IMR-90 (cell line): ENCODE results near the gene EHHADH. TPM values are rescaled to one million over a fixed set of nuclear protein-coding genes. Genes with fewer than 3 reads are reported as not detected.

ENCODE experiments used
- ATAC-seq: fragments of 200-7000 bp; cut with Tn5 transposase; 2 replicates; pipeline ENCODE4 v1.9.1; 2020; ENCODE audit warnings: low read depth, mild to moderate bottlenecking, moderate library complexity
- BruUV-seq: library from RNA; stranded (reverse); fragments of 400-500 nt; replicated peaks from 2 replicates; lab custom pipeline; 2021; lab: Mats Ljungman, UMichigan
- CTCF ChIA-PET: fragments of 300-600 bp; formaldehyde crosslinking; extraction: SDS; loops from one replicate; lab custom pipeline; 2021; ENCODE audit warnings: antibody characterized with exemption; lab: Yijun Ruan, JAX
- POLR2A ChIA-PET: fragments of 300-600 bp; sonication (Branson Sonifier 250); formaldehyde crosslinking; loops from one replicate; lab custom pipeline; 2022; ENCODE audit warnings: antibody characterized with exemption; ENCODE audit not compliant: unreplicated experiment; lab: Charles Lee
- DNase-seq: peaks from one replicate; pipeline ENCODE4 v3.0.0; 2013
- H2AFZ ChIP-seq: replicated peaks from 2 replicates; pipeline ENCODE3; 2013; ENCODE audit warnings: low read length, mild to moderate bottlenecking; ENCODE audit not compliant: poor library complexity
- H2AK5ac ChIP-seq: 2 replicates; pipeline ENCODE4 v1.6.1; 2013; ENCODE audit warnings: low read depth, low read length, inconsistent platforms
- H2AK9ac ChIP-seq: replicated peaks from 2 replicates; pipeline ENCODE3; 2013; ENCODE audit warnings: mild to moderate bottlenecking, low read depth, low read length, moderate library complexity; ENCODE audit not compliant: poor library complexity
- H2BK120ac ChIP-seq: 2 replicates; pipeline ENCODE4 v1.6.1; 2013; ENCODE audit warnings: low read depth, low read length, inconsistent platforms
- H2BK15ac ChIP-seq: 3 replicates; pipeline ENCODE4 v1.6.1; 2013; ENCODE audit warnings: low read depth, low read length, inconsistent platforms
- H2BK20ac ChIP-seq: 2 replicates; pipeline ENCODE4 v1.6.1; 2013; ENCODE audit warnings: low read depth, mild to moderate bottlenecking, inconsistent platforms, low read length, moderate library complexity
- H2BK5ac ChIP-seq: 2 replicates; pipeline ENCODE4 v1.6.1; 2013; ENCODE audit warnings: mild to moderate bottlenecking, low read depth, low read length, inconsistent platforms; ENCODE audit not compliant: poor library complexity, severe bottlenecking
- H3K14ac ChIP-seq: replicated peaks from 2 replicates; pipeline ENCODE4 v1.6.1; 2013; ENCODE audit warnings: low read depth, low read length, inconsistent platforms
- H3K18ac ChIP-seq: 2 replicates; pipeline ENCODE4 v1.6.1; 2013; ENCODE audit warnings: low read depth, low read length, control low read depth
- H3K23ac ChIP-seq: 2 replicates; pipeline ENCODE4 v1.6.1; 2013; ENCODE audit warnings: low read depth, low read length, inconsistent platforms
- H3K27ac ChIP-seq: 2 replicates; pipeline ENCODE4 v1.5.1; 2013; ENCODE audit warnings: mild to moderate bottlenecking, control low read depth, low read length; ENCODE audit not compliant: insufficient read depth
- H3K27me3 ChIP-seq: 2 replicates; pipeline ENCODE4 v1.6.1; 2013; ENCODE audit warnings: low read length; ENCODE audit not compliant: control insufficient read depth, insufficient read depth
- H3K36me3 ChIP-seq: 2 replicates; pipeline ENCODE4 v1.6.1; 2013; ENCODE audit warnings: low read length, mixed read lengths; ENCODE audit not compliant: control insufficient read depth, insufficient read depth
- H3K4ac ChIP-seq: 2 replicates; pipeline ENCODE4 v1.6.1; 2013; ENCODE audit warnings: low read depth, low read length, inconsistent platforms
- H3K4me1 ChIP-seq: 2 replicates; pipeline ENCODE4 v1.6.1; 2013; ENCODE audit warnings: low read length, mixed read lengths; ENCODE audit not compliant: control insufficient read depth, insufficient read depth
- H3K4me2 ChIP-seq: 2 replicates; pipeline ENCODE4 v1.6.1; 2013; ENCODE audit warnings: low read depth, mild to moderate bottlenecking, control low read depth, low read length, moderate library complexity
- H3K4me3 ChIP-seq: 2 replicates; pipeline ENCODE4 v1.5.1; 2013; ENCODE audit warnings: low read depth, mild to moderate bottlenecking, control low read depth, low read length, moderate library complexity; ENCODE audit not compliant: insufficient read depth
- H3K56ac ChIP-seq: 2 replicates; pipeline ENCODE4 v1.6.1; 2013; ENCODE audit warnings: low read length, inconsistent platforms; ENCODE audit not compliant: insufficient read depth; ENCODE audit errors: extremely low read depth
- H3K79me1 ChIP-seq, 2 experiments: 2 replicates each; pipeline ENCODE4 v1.6.1; 2013; ENCODE audit warnings: low read length in 2 of 2, inconsistent platforms in 1 of 2, low read depth in 1 of 2
- H3K9ac ChIP-seq: 2 replicates; pipeline ENCODE4 v1.6.1; 2013; ENCODE audit warnings: low read depth, low read length, control low read depth
- H3K9me1 ChIP-seq: 2 replicates; pipeline ENCODE4 v1.6.1; 2013; ENCODE audit warnings: low read length, inconsistent platforms; ENCODE audit not compliant: insufficient read depth
- H3K9me3 ChIP-seq: 2 replicates; pipeline ENCODE4 v1.6.1; 2013; ENCODE audit warnings: low read length; ENCODE audit not compliant: control insufficient read depth, insufficient read depth
- H4K20me1 ChIP-seq: 2 replicates; pipeline ENCODE4 v1.6.1; 2013; ENCODE audit warnings: low read length, inconsistent platforms; ENCODE audit not compliant: insufficient read depth
- H4K5ac ChIP-seq: 2 replicates; pipeline ENCODE4 v1.6.1; 2013; ENCODE audit warnings: mild to moderate bottlenecking, low read depth, low read length, control low read depth
- H4K8ac ChIP-seq, 2 experiments: 2 replicates each; pipeline ENCODE4 v1.6.1; 2013; ENCODE audit warnings: low read depth in 2 of 2, low read length in 2 of 2, control low read depth in 1 of 2, inconsistent platforms in 1 of 2
- H4K91ac ChIP-seq: 2 replicates; pipeline ENCODE4 v1.6.1; 2013; ENCODE audit warnings: low read depth, low read length, inconsistent platforms; ENCODE audit not compliant: insufficient read depth
- BHLHE40 ChIP-seq: fragments of 150-350 bp; IDR thresholded peaks from 2 replicates; pipeline ENCODE4 v1.6.1; 2016; ENCODE audit warnings: mild to moderate bottlenecking, low read depth, low read length
- CEBPB ChIP-seq: IDR thresholded peaks from 2 replicates; pipeline ENCODE4 v1.6.1; 2012; ENCODE audit warnings: low read depth, low read length, improper control_type of control experiment
- CHD1 ChIP-seq: IDR thresholded peaks from 2 replicates; pipeline ENCODE4 v1.6.1; 2012; ENCODE audit warnings: low read depth, low read length, improper control_type of control experiment
- FOS ChIP-seq: fragments of 150-350 bp; IDR thresholded peaks from 2 replicates; pipeline ENCODE4 v1.6.1; 2016; ENCODE audit warnings: low read depth, low read length
- MAFK ChIP-seq: IDR thresholded peaks from 2 replicates; pipeline ENCODE4 v1.6.1; 2012; ENCODE audit warnings: low read depth, low read length, improper control_type of control experiment
- MAZ ChIP-seq: IDR thresholded peaks from 2 replicates; pipeline ENCODE4 v1.6.1; 2012; ENCODE audit warnings: low read depth, mild to moderate bottlenecking, low read length, improper control_type of control experiment, moderate library complexity, borderline replicate concordance
- MXI1 ChIP-seq: IDR thresholded peaks from 2 replicates; pipeline ENCODE4 v1.6.1; 2012; ENCODE audit warnings: low read depth, mild to moderate bottlenecking, low read length, moderate library complexity, borderline replicate concordance
- NFE2L2 ChIP-seq: fragments of 150-350 bp; IDR thresholded peaks from 2 replicates; pipeline ENCODE4 v1.6.1; 2016; ENCODE audit warnings: low read depth, mild to moderate bottlenecking, low read length
- POLR2A ChIP-seq: IDR thresholded peaks from 2 replicates; pipeline ENCODE4 v1.6.1; 2012; ENCODE audit warnings: mild to moderate bottlenecking, low read depth, low read length
- RAD21 ChIP-seq: IDR thresholded peaks from 2 replicates; pipeline ENCODE4 v1.6.1; 2012; ENCODE audit warnings: low read length, improper control_type of control experiment
- RCOR1 ChIP-seq: IDR thresholded peaks from 2 replicates; pipeline ENCODE4 v1.6.1; 2012; ENCODE audit warnings: mild to moderate bottlenecking, low read length, improper control_type of control experiment; ENCODE audit not compliant: insufficient replicate concordance
- RFX5 ChIP-seq: IDR thresholded peaks from 2 replicates; pipeline ENCODE4 v1.8.0; 2012; ENCODE audit warnings: low read depth, mild to moderate bottlenecking, low read length, moderate library complexity
- SMC3 ChIP-seq: fragments of 150-350 bp; IDR thresholded peaks from 2 replicates; pipeline ENCODE4 v1.6.1; 2016; ENCODE audit warnings: low read depth, mild to moderate bottlenecking, antibody characterized with exemption, low read length, moderate library complexity
- WGBS, 2 experiments: methylation state at CpG; one replicate each; pipeline versions ENCODE4 v1.1.5 to v1.1.7; 2013; ENCODE audit warnings: missing lambda C conversion rate in 2 of 2; ENCODE audit not compliant: insufficient read length in 1 of 2; ENCODE audit errors: extremely low coverage in 2 of 2; 5-methylcytosine and 5-hydroxymethylcytosine counted together
- dilution Hi-C: fragments of 300-500 bp; cut with HindIII; formaldehyde crosslinking; loops from one replicate; pipeline ENCODE4 v1.14.3; 2018; ENCODE audit warnings: low sequenced_read_pairs; ENCODE audit not compliant: unreplicated experiment
- in situ Hi-C: fragments of 300-500 bp; cut with MboI; formaldehyde crosslinking; loops from 3 replicates; pipeline ENCODE4 v1.14.3; 2019; ENCODE audit warnings: low sequenced_read_pairs, inconsistent platforms, mixed read lengths
- intact Hi-C: fragments of 100-400 bp; cut with micrococcal nuclease; formaldehyde crosslinking; loops from 2 replicates; pipeline ENCODE4 v1.10.0; 2022
- polyA plus RNA-seq, 3 experiments: library from polyadenylated mRNA; depleted of rRNA; stranded (reverse); fragments of >200 nt; gene quantifications; 2 replicates each; pipeline ENCODE4 v1.2.3, GENCODE V29; 2012; ENCODE audit warnings: low replicate concordance in 1 of 3
- total RNA-seq: library from RNA; depleted of rRNA; stranded (reverse); fragments of >200 nt; gene quantifications from 2 replicates; pipeline ENCODE4 v1.2.3, GENCODE V29; 2012
- TF ChIP-seq, protein P1 (sequence below): fragments of 150-350 bp; IDR thresholded peaks from 2 replicates; pipeline ENCODE4 v1.6.1; 2016; ENCODE audit warnings: low read depth, mild to moderate bottlenecking, low read length, moderate library complexity, borderline replicate concordance
- TF ChIP-seq, protein P2 (sequence below): fragments of 150-350 bp; IDR thresholded peaks from 2 replicates; pipeline ENCODE4 v1.6.1; 2017; ENCODE audit warnings: mild to moderate bottlenecking, antibody characterized with exemption, low read length, low read depth
- TF ChIP-seq, protein P3 (sequence below): conservative IDR thresholded peaks from 2 replicates; pipeline ENCODE4 v1.5.1; 2012; ENCODE audit warnings: mild to moderate bottlenecking, low read depth, low read length, improper control_type of control experiment

EHHADH gene
- total and polyA plus RNA-seq, 2 of the 4 experiments (the other 2 are of a cell fraction): 2.0 to 4.7 TPM

DNA sequence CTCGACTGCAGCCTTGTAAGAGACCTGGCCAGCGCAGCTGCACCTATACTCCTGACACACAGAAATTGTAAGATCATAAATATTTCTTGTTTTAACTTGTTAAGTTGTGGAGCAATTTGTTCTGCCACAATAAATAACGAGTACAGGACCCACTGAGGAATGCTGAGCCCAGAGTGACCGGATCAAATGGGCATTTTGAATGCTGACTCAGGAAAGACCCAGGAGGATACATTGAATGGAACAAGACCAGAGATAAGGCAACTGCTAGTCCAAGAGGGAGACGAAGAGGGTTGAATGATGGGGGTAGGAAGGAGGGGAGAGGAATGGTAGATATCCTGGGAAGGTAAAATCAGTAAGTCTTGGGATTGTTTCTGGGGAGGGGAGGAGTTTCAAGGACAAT lies 92.1 kb downstream of the EHHADH start:
- H4K91ac ChIP-seq: no peak overlapping the region
- H3K14ac ChIP-seq: no peak overlapping the region
- no peak for DNase-seq
- H2BK120ac ChIP-seq: no peak overlapping the region
- TF ChIP-seq CEBPB: no peak
- no peak for TF ChIP-seq MAZ
- no peak for TF ChIP-seq MXI1
- no peak for TF ChIP-seq RAD21
- TF ChIP-seq, protein P1, sequence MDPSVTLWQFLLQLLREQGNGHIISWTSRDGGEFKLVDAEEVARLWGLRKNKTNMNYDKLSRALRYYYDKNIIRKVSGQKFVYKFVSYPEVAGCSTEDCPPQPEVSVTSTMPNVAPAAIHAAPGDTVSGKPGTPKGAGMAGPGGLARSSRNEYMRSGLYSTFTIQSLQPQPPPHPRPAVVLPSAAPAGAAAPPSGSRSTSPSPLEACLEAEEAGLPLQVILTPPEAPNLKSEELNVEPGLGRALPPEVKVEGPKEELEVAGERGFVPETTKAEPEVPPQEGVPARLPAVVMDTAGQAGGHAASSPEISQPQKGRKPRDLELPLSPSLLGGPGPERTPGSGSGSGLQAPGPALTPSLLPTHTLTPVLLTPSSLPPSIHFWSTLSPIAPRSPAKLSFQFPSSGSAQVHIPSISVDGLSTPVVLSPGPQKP: no peak
- TF ChIP-seq MAFK: no peak
- no peak for TF ChIP-seq SMC3
- TF ChIP-seq, protein P2, sequence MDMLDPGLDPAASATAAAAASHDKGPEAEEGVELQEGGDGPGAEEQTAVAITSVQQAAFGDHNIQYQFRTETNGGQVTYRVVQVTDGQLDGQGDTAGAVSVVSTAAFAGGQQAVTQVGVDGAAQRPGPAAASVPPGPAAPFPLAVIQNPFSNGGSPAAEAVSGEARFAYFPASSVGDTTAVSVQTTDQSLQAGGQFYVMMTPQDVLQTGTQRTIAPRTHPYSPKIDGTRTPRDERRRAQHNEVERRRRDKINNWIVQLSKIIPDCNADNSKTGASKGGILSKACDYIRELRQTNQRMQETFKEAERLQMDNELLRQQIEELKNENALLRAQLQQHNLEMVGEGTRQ: no peak
- no peak for TF ChIP-seq BHLHE40
- no peak for TF ChIP-seq POLR2A
- TF ChIP-seq CHD1: no peak
- no peak for TF ChIP-seq NFE2L2
- TF ChIP-seq, protein P3, sequence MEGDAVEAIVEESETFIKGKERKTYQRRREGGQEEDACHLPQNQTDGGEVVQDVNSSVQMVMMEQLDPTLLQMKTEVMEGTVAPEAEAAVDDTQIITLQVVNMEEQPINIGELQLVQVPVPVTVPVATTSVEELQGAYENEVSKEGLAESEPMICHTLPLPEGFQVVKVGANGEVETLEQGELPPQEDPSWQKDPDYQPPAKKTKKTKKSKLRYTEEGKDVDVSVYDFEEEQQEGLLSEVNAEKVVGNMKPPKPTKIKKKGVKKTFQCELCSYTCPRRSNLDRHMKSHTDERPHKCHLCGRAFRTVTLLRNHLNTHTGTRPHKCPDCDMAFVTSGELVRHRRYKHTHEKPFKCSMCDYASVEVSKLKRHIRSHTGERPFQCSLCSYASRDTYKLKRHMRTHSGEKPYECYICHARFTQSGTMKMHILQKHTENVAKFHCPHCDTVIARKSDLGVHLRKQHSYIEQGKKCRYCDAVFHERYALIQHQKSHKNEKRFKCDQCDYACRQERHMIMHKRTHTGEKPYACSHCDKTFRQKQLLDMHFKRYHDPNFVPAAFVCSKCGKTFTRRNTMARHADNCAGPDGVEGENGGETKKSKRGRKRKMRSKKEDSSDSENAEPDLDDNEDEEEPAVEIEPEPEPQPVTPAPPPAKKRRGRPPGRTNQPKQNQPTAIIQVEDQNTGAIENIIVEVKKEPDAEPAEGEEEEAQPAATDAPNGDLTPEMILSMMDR: no peak
- TF ChIP-seq RFX5: no peak
- no peak for TF ChIP-seq FOS
- TF ChIP-seq RCOR1: no peak
- in situ Hi-C loops (no loop called here), intact Hi-C loops (no loop called here), dilution Hi-C loops (no loop called here)
- no TSS peak for BruUV-seq
- H3K27me3 ChIP-seq: peaks cover 32% of the 10 kb centered on the region
- 79% methylated on average over 2 of the region's 5 CpGs; no CpG with 5 or more reads in 1 of the 2 experiments for WGBS, 2 experiments
- no peak overlapping the region for H3K4me2 ChIP-seq
- no peaks in the 10 kb centered on the region for H4K20me1 ChIP-seq
- no peak overlapping the region for H3K9ac ChIP-seq
- no peak overlapping the region for H3K23ac ChIP-seq
- no peak overlapping the region for H2AK5ac ChIP-seq
- H3K9me1 ChIP-seq: no peaks in the 10 kb centered on the region
- H3K4me3 ChIP-seq: no peak overlapping the region
- H4K8ac ChIP-seq: no peak overlapping the region
- ChIA-PET CTCF (interaction anchor here (1.0 kb wide), 1 partner anchor 77 kb away, joined by 3 read pairs; no protein-coding TSS in a partner anchor), POLR2A (no interaction called here)
- H3K18ac ChIP-seq: no peak overlapping the region
- H3K4me1 ChIP-seq: no peaks in the 10 kb centered on the region
- no peak overlapping the region for H3K27ac ChIP-seq
- no peak overlapping the region for H4K5ac ChIP-seq
- H2AFZ ChIP-seq: no peak overlapping the region
- no peak overlapping the region for H2AK9ac ChIP-seq
- no peaks in the 10 kb centered on the region for H3K36me3 ChIP-seq
- no peak overlapping the region for H2BK15ac ChIP-seq
- H2BK5ac ChIP-seq: no peak overlapping the region
- H3K9me3 ChIP-seq: no peaks in the 10 kb centered on the region
- no peak overlapping the region for H2BK20ac ChIP-seq
- H3K79me1 ChIP-seq: no peaks in the 10 kb centered on the region
- no peak for ATAC-seq
- no peak overlapping the region for H3K4ac ChIP-seq
- H3K56ac ChIP-seq: no peak overlapping the region
